ENCODE data around the gene SMIM1. TPM values are rescaled to one million over a fixed set of nuclear protein-coding genes. Genes with fewer than 3 reads are reported as not detected.

SMIM1 gene
- total and polyA plus RNA-seq, 2 of the 4 experiments (the other 2 are of a cell fraction): 0.90 to 3.4 TPM

DNA sequence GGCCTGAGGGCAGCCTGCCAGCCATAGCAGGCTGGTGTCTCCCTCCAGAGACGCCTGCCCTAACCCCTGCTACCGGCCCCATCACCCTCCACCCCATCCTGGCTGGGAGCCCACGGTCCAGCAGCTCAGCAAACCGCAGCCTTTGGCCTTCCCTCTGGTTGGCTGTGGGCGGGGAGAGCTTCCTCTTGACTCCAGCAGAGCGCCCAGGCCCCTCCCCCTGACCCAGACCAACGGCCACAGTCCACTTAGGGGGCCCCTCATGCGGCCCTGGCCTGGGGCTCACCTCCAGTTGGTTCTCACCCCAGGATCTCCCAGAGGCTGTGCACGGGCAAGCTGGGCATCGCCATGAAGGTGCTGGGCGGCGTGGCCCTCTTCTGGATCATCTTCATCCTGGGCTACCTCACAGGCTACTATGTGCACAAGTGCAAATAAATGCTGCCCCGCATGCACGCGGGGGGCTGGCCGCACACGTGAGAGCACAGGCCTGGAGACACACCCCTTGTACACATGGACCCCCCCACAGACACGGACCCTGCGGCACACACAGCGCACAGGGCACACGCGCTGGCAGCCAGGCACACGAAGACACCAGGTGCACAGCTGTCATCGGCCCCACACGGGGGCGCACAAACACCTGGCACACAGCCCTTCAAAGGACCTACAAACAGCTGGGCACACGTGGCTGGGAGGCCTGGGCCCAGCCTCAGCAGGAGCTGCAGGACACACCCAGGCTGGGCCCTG lies 3.1 kb downstream of the SMIM1 start:
- peak; percentile 59 for ATAC-seq (ENCODE audit: low read depth)
- H2BK15ac ChIP-seq (ENCODE audit: low read depth, low read length): no peak overlapping the region
- CTCF ChIA-PET: interaction anchor here (1.2 kb wide), 1 partner anchor 80 kb away, joined by 3 read pairs; no protein-coding TSS in a partner anchor

More for the DNA sequence above, 3.1 kb downstream of the SMIM1 start:
- Histone ChIP-seq H3K9ac (ENCODE audit: low read depth, low read length) (no peak overlapping the region), H2BK20ac (ENCODE audit: low read depth, low read length) (no peak overlapping the region), H4K20me1 (ENCODE audit: insufficient read depth, low read length) (no peaks in the 10 kb centered on the region), H3K4me1 (ENCODE audit: control insufficient read depth, insufficient read depth, low read length) (peaks cover 18% of the 10 kb centered on the region), H3K14ac (replicated peaks; ENCODE audit: low read depth, low read length) (no peak overlapping the region), H2AK5ac (ENCODE audit: low read depth, low read length) (no peak overlapping the region), H3K4me3 (ENCODE audit: insufficient read depth, low read depth, low read length) (no peak overlapping the region), H2AK9ac (replicated peaks; ENCODE audit: low read depth, low read length, poor library complexity) (peak overlapping the region; percentile 52), H3K79me1 (ENCODE audit: low read depth in 1 of 2, low read length in 2 of 2) (no peaks in the 10 kb centered on the region), H4K5ac (ENCODE audit: low read depth, low read length) (0 out of 2 replicates have a peak overlapping the region, but pooled peaks have one; percentile 16), H3K18ac (ENCODE audit: low read depth, low read length) (no peak overlapping the region), H3K27me3 (ENCODE audit: control insufficient read depth, insufficient read depth, low read length) (no peaks in the 10 kb centered on the region), H3K36me3 (ENCODE audit: control insufficient read depth, insufficient read depth, low read length) (peaks cover 16% of the 10 kb centered on the region), H3K27ac (ENCODE audit: insufficient read depth, low read length) (no peak overlapping the region), H2AFZ (replicated peaks; ENCODE audit: low read length, poor library complexity) (peak overlapping the region; percentile 89), H3K9me1 (ENCODE audit: insufficient read depth, low read length) (peaks cover 4% of the 10 kb centered on the region; the same call in 1 of the 2 replicates), H3K56ac (ENCODE audit: extremely low read depth, insufficient read depth, low read length) (no peak overlapping the region), H2BK5ac (ENCODE audit: low read depth, low read length, poor library complexity, severe bottlenecking) (no peak overlapping the region), H2BK120ac (ENCODE audit: low read depth, low read length) (no peak overlapping the region), H4K91ac (ENCODE audit: insufficient read depth, low read depth, low read length) (no peak overlapping the region), H3K4ac (ENCODE audit: low read depth, low read length) (no peak overlapping the region), H4K8ac (ENCODE audit: low read depth in 2 of 2, low read length in 2 of 2) (peak overlapping the region; percentile 37 to 74; a peak in 3 of 4 replicates), H3K9me3 (ENCODE audit: control insufficient read depth, insufficient read depth, low read length) (no peaks in the 10 kb centered on the region), H3K23ac (ENCODE audit: low read depth, low read length) (no peak overlapping the region), H3K4me2 (ENCODE audit: low read depth, low read length) (peak overlapping the region; percentile 55; the same call in 1 of the 2 replicates)
- DNase-seq: peak; percentile 59
- in situ Hi-C loops (cut with MboI; ENCODE audit: low sequenced_read_pairs) (no loop called here), dilution Hi-C loops (cut with HindIII; ENCODE audit: low sequenced_read_pairs, unreplicated experiment) (no loop called here), intact Hi-C loops (cut with micrococcal nuclease) (no loop called here)
- TF ChIP-seq MAZ (IDR thresholded peaks at IDR 0.05; ENCODE audit: borderline replicate concordance, low read depth, low read length) (peak; percentile 12; the same call in 1 of the 2 replicates), RCOR1 (IDR thresholded peaks at IDR 0.05; ENCODE audit: insufficient replicate concordance, low read length) (no peak)
- TF ChIP-seq, protein P1, sequence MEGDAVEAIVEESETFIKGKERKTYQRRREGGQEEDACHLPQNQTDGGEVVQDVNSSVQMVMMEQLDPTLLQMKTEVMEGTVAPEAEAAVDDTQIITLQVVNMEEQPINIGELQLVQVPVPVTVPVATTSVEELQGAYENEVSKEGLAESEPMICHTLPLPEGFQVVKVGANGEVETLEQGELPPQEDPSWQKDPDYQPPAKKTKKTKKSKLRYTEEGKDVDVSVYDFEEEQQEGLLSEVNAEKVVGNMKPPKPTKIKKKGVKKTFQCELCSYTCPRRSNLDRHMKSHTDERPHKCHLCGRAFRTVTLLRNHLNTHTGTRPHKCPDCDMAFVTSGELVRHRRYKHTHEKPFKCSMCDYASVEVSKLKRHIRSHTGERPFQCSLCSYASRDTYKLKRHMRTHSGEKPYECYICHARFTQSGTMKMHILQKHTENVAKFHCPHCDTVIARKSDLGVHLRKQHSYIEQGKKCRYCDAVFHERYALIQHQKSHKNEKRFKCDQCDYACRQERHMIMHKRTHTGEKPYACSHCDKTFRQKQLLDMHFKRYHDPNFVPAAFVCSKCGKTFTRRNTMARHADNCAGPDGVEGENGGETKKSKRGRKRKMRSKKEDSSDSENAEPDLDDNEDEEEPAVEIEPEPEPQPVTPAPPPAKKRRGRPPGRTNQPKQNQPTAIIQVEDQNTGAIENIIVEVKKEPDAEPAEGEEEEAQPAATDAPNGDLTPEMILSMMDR (conservative IDR thresholded peaks at IDR 0.05; ENCODE audit: low read depth, low read length): 0 out of 2 replicates have a peak, but pooled peaks have one; percentile 9
- TF ChIP-seq, protein P2, sequence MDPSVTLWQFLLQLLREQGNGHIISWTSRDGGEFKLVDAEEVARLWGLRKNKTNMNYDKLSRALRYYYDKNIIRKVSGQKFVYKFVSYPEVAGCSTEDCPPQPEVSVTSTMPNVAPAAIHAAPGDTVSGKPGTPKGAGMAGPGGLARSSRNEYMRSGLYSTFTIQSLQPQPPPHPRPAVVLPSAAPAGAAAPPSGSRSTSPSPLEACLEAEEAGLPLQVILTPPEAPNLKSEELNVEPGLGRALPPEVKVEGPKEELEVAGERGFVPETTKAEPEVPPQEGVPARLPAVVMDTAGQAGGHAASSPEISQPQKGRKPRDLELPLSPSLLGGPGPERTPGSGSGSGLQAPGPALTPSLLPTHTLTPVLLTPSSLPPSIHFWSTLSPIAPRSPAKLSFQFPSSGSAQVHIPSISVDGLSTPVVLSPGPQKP (IDR thresholded peaks at IDR 0.05; ENCODE audit: borderline replicate concordance, low read depth, low read length): no peak
- POLR2A ChIA-PET (ENCODE audit: unreplicated experiment): no interaction called here
- WGBS, 2 experiments (ENCODE audit: extremely low coverage in 2 of 2, insufficient read length in 1 of 2): 49% methylated on average over 7 of the region's 27 CpGs; no CpG with 5 or more reads in 1 of the 2 experiments
- BruUV-seq (replicated peaks): no TSS peak
